DMS 273 treated with DMSO at 0.1 percent for 48 hours (cell line): ENCODE data around the gene CCDC188.

Source experiments
- DNase-seq: peaks from one replicate; lab custom pipeline; 2025; lab: John Stamatoyannopoulos, UW

The CCDC188 gene

GRCh38 chr22:20105456-20106204 is 45.2 kb downstream of the CCDC188 start:
- DNase-seq = no peak

GRCh38 chr22:20102203-20102780 is 48.6 kb downstream of the CCDC188 start:
- DNase-seq = no peak

DNA sequence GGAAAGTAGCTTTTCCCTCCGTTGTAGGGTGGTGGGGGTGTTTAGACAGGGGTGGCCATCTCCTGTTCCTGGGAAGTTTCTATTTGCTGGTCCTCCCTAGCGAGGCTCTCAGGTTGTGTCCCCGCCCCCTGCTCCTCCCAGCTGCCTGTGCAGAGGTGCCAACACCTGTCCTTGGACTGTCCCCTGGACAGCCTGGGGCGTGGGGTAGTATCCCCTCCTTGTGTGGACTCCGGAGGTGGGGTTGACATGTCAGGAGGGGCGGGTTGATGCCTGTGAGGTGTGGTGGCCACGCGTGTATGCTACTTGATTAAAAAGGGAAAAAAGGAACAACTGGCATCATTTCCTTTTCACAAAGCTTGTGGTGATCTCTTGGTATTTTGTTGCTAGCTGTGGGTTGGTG is 49.2 kb downstream of the CCDC188 start:
- DNase-seq = no peak

GRCh38 chr22:20099099-20099711 is 51.6 kb downstream of the CCDC188 start:
- DNase-seq = no peak
